ENCODE measurements around the gene LRP1B.

Gene LRP1B

GRCh38 chr2:142037744-142038143 is 93.1 kb downstream of the LRP1B start:
- peak; percentile 8 for DNase-seq

GRCh38 chr2:142037066-142037465 is 93.8 kb downstream of the LRP1B start:
- no peak for DNase-seq

- no peak for DNase-seq
Measured at GRCh38 chr2:142033393-142033792, 97.4 kb downstream of the LRP1B start.

GRCh38 chr2:142031656-142032055 is 99.2 kb downstream of the LRP1B start:
- no peak for DNase-seq

GRCh38 chr2:142030735-142031134 is 100.1 kb downstream of the LRP1B start:
- DNase-seq, result no peak

- DNase-seq, result no peak
Measured at GRCh38 chr2:142029974-142030373, 100.8 kb downstream of the LRP1B start.

GRCh38 chr2:142025394-142025793 is 105.4 kb downstream of the LRP1B start:
- no peak for DNase-seq

- no peak for DNase-seq
Measured at GRCh38 chr2:142020368-142020767, 110.4 kb downstream of the LRP1B start.

GRCh38 chr2:142014536-142014935 is 116.3 kb downstream of the LRP1B start:
- DNase-seq, result no peak

- no peak for DNase-seq
Measured at GRCh38 chr2:142012797-142013196, 118.0 kb downstream of the LRP1B start.

GRCh38 chr2:142010477-142011270 is 120.1 kb downstream of the LRP1B start:
- no peak for DNase-seq

GRCh38 chr2:142008135-142008744 is 122.6 kb downstream of the LRP1B start:
- no peak for DNase-seq

GRCh38 chr2:141994066-141994465 is 136.8 kb downstream of the LRP1B start:
- DNase-seq, result no peak

GRCh38 chr2:141992695-141993094 is 138.1 kb downstream of the LRP1B start:
- DNase-seq, result no peak

- no peak for DNase-seq
Measured at GRCh38 chr2:141968433-141968832, 162.4 kb downstream of the LRP1B start.

- no peak for DNase-seq
Measured at GRCh38 chr2:141967980-141968379, 162.8 kb downstream of the LRP1B start.

- DNase-seq, result no peak
Measured at GRCh38 chr2:141967503-141967902, 163.3 kb downstream of the LRP1B start.

- DNase-seq, result no peak
Measured at GRCh38 chr2:141959941-141960340, 170.9 kb downstream of the LRP1B start.

- no peak for DNase-seq
Measured at GRCh38 chr2:141959016-141959415, 171.8 kb downstream of the LRP1B start.

- no peak for DNase-seq
Measured at GRCh38 chr2:141957827-141958450, 172.9 kb downstream of the LRP1B start.

GRCh38 chr2:141957321-141957720 is 173.5 kb downstream of the LRP1B start:
- DNase-seq, result no peak

- no peak for DNase-seq
Measured at GRCh38 chr2:141947396-141948114, 183.3 kb downstream of the LRP1B start.

- no peak for DNase-seq
Measured at GRCh38 chr2:141946016-141946415, 184.8 kb downstream of the LRP1B start.

Measured in NCI-H1436 (cell line).